K562 (cell line): ENCODE data around the gene TMEM11.

Source experiments
- CREB1 ChIP-seq, 2 experiments: sonication (generic) in 1 of 2; formaldehyde crosslinking in 1 of 2; IDR thresholded peaks; 2 replicates each; pipeline versions ENCODE4 v1.6.1 to v1.8.0; 2012 to 2022; ENCODE audit warnings: inconsistent platforms in 1 of 2, mild to moderate bottlenecking in 1 of 2, missing genetic modification reagents in 1 of 2, moderate library complexity in 1 of 2
- ELF4 ChIP-seq: fragments of 450-650 bp; formaldehyde crosslinking; IDR thresholded peaks from 2 replicates; pipeline ENCODE4 v1.4.0; 2022; ENCODE audit warnings: missing genetic modification characterization
- RAD21 ChIP-seq, 2 experiments: fragments of 250-450 bp in 1 of 2; fragments of 450-650 bp in 1 of 2; sonication (Bioruptor Pico) in 1 of 2; formaldehyde crosslinking in 1 of 2; IDR thresholded peaks in 1 of 2; conservative IDR thresholded peaks in 1 of 2; 2 replicates each; pipeline versions ENCODE4 v1.4.0 to v1.8.0; 2020 to 2022; ENCODE audit warnings: mild to moderate bottlenecking in 2 of 2, moderate library complexity in 1 of 2
- SRF ChIP-seq, 2 experiments: fragments of 250-450, 450-650 bp in 1 of 2; sonication (Bioruptor Pico) in 1 of 2; sonication (generic) in 1 of 2; formaldehyde crosslinking; IDR thresholded peaks; 2 replicates each; pipeline versions ENCODE4 v1.5.0 to v1.5.1; 2020 to 2022; ENCODE audit warnings: mild to moderate bottlenecking in 1 of 2, missing genetic modification reagents in 1 of 2
- SRSF3 ChIP-seq: fragments of 200-400 bp; formaldehyde crosslinking; IDR thresholded peaks from 2 replicates; pipeline ENCODE4 v1.6.1; 2016; ENCODE audit warnings: mild to moderate bottlenecking, low read length, moderate library complexity; ENCODE audit not compliant: insufficient read depth
- XRCC4 ChIP-seq: IDR thresholded peaks from one replicate; pipeline ENCODE4 v1.6.1; 2011; ENCODE audit not compliant: insufficient read depth, insufficient read length; ENCODE audit errors: extremely low read depth
- ZBED1 ChIP-seq: IDR thresholded peaks from 2 replicates; pipeline ENCODE4 v1.6.1; 2014
- ZBTB17 ChIP-seq: fragments of 450-650 bp; formaldehyde crosslinking; IDR thresholded peaks from 2 replicates; pipeline ENCODE4 v1.4.0; 2020; ENCODE audit warnings: mild to moderate bottlenecking
- ZNF253 ChIP-seq: fragments of 250-450 bp; sonication (Bioruptor Pico); conservative IDR thresholded peaks from 2 replicates; pipeline ENCODE4 v1.6.1; 2021; ENCODE audit warnings: mild to moderate bottlenecking
- ZNF830 ChIP-seq: fragments of 250-450 bp; sonication (Bioruptor Pico); IDR thresholded peaks from 2 replicates; pipeline ENCODE4 v1.5.0; 2021; ENCODE audit warnings: mild to moderate bottlenecking
- TF ChIP-seq, protein P1 (sequence below), 2 experiments: fragments of 450-650 bp; formaldehyde crosslinking in 1 of 2; IDR thresholded peaks; 2 replicates each; pipeline versions ENCODE4 v1.4.0 to v1.6.1; 2014 to 2020; ENCODE audit warnings: mild to moderate bottlenecking in 2 of 2, borderline replicate concordance in 1 of 2, low read depth in 1 of 2
- TF ChIP-seq, protein P2 (sequence below), 3 experiments: IDR thresholded peaks in 2 of 3; conservative IDR thresholded peaks in 1 of 3; 2 replicates each; pipeline ENCODE4 v1.5.1; 2011 to 2012; ENCODE audit warnings: low read length in 3 of 3, mild to moderate bottlenecking in 3 of 3, control low read depth in 2 of 3, improper control_type of control experiment in 1 of 3, inconsistent platforms in 1 of 3, low read depth in 1 of 3, mixed read lengths in 1 of 3, moderate library complexity in 1 of 3; ENCODE audit not compliant: insufficient read depth in 2 of 3

DNA sequence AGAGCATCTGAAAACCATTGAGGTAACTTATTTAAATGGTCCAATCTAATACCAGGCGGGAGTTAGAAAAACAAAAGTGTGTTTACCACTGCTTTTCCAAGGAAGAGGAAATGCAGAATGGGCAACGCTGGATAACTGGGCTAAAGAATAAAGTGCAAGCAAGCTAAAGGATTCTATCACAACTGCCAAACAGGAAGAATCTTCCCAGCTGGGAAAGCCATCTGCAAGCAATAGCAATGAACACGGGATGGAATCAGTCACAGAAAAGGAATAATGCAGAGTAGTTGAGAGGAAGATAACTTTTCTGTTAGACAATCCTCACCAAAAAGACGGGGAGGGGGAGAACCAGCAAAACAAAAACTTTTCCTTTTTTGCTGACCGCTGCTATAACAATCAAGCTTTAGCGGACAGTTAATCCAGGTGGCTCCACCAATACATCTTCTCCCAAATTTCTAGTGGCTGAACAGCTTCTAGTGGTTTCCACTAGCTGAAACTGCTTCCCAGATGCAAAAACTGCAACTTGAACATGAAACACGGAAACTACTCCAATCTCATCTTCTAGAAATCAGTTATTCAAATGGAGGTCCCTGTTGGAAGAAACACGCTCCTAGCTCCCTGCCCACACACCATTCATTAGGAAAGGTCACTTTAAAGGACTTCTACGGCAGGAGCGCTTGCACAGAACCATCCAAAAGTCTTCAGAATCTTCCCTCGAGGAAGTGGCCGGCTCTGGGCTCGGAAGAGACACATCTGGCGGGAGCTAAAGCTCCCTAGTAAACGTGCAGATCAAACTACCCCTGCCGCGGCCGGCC lies 929 bp downstream of the TMEM11 start:
- TF ChIP-seq, protein P1, sequence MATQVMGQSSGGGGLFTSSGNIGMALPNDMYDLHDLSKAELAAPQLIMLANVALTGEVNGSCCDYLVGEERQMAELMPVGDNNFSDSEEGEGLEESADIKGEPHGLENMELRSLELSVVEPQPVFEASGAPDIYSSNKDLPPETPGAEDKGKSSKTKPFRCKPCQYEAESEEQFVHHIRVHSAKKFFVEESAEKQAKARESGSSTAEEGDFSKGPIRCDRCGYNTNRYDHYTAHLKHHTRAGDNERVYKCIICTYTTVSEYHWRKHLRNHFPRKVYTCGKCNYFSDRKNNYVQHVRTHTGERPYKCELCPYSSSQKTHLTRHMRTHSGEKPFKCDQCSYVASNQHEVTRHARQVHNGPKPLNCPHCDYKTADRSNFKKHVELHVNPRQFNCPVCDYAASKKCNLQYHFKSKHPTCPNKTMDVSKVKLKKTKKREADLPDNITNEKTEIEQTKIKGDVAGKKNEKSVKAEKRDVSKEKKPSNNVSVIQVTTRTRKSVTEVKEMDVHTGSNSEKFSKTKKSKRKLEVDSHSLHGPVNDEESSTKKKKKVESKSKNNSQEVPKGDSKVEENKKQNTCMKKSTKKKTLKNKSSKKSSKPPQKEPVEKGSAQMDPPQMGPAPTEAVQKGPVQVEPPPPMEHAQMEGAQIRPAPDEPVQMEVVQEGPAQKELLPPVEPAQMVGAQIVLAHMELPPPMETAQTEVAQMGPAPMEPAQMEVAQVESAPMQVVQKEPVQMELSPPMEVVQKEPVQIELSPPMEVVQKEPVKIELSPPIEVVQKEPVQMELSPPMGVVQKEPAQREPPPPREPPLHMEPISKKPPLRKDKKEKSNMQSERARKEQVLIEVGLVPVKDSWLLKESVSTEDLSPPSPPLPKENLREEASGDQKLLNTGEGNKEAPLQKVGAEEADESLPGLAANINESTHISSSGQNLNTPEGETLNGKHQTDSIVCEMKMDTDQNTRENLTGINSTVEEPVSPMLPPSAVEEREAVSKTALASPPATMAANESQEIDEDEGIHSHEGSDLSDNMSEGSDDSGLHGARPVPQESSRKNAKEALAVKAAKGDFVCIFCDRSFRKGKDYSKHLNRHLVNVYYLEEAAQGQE (IDR thresholded peaks at IDR 0.05; ENCODE audit: borderline replicate concordance): no peak
- TF ChIP-seq, protein P1 (CRISPR knock-in tag; IDR thresholded peaks at IDR 0.05; ENCODE audit: low read depth): no peak
- no peak for TF ChIP-seq SRSF3
- no peak for TF ChIP-seq ELF4 (CRISPR knock-in tag)
- TF ChIP-seq ZNF830 (CRISPR knock-in tag): no peak
- TF ChIP-seq XRCC4: no peak
- no peak for TF ChIP-seq ZNF253
- TF ChIP-seq ZBED1: no peak
- no peak for TF ChIP-seq ZBTB17 (CRISPR knock-in tag)
- TF ChIP-seq, protein P2, sequence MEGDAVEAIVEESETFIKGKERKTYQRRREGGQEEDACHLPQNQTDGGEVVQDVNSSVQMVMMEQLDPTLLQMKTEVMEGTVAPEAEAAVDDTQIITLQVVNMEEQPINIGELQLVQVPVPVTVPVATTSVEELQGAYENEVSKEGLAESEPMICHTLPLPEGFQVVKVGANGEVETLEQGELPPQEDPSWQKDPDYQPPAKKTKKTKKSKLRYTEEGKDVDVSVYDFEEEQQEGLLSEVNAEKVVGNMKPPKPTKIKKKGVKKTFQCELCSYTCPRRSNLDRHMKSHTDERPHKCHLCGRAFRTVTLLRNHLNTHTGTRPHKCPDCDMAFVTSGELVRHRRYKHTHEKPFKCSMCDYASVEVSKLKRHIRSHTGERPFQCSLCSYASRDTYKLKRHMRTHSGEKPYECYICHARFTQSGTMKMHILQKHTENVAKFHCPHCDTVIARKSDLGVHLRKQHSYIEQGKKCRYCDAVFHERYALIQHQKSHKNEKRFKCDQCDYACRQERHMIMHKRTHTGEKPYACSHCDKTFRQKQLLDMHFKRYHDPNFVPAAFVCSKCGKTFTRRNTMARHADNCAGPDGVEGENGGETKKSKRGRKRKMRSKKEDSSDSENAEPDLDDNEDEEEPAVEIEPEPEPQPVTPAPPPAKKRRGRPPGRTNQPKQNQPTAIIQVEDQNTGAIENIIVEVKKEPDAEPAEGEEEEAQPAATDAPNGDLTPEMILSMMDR (IDR thresholded peaks at IDR 0.05 in 2 of 3, conservative IDR thresholded peaks at IDR 0.05 in 1 of 3; ENCODE audit: insufficient read depth in 2 of 3, low read depth in 1 of 3, low read length in 3 of 3): no peak
- no peak for TF ChIP-seq CREB1 (IDR thresholded peaks at IDR 0.05)
- no peak for TF ChIP-seq CREB1 (CRISPR knock-in tag; IDR thresholded peaks at IDR 0.05)
- no peak for TF ChIP-seq RAD21 (CRISPR knock-in tag; conservative IDR thresholded peaks at IDR 0.05 in 1 of 2, IDR thresholded peaks at IDR 0.05 in 1 of 2)
- no peak for TF ChIP-seq SRF (CRISPR knock-in tag; IDR thresholded peaks at IDR 0.05)
